Peyer's patch (tissue), 4 donors: ENCODE measurements around the gene CELF4. TPM values are rescaled to one million over a fixed set of nuclear protein-coding genes. Genes with fewer than 3 reads are reported as not detected.

Source experiments
- DNase-seq, 3 donors: peaks; one replicate each; pipeline ENCODE4 v3.0.0-alpha.2; 2017 to 2019
- H3K27ac ChIP-seq, 4 donors: fragments of 200-600 bp; sonication (generic); one replicate each; pipeline ENCODE4 v1.5.1; 2016 to 2019
- H3K27me3 ChIP-seq, 2 donors: fragments of 200-600 bp; sonication (generic); one replicate each; pipeline ENCODE4 v1.5.1; 2019
- H3K36me3 ChIP-seq, 3 donors: fragments of 200-600 bp; sonication (generic); one replicate each; pipeline ENCODE4 v1.5.1; 2016 to 2019
- H3K4me1 ChIP-seq, 4 donors: fragments of 200-600 bp; sonication (generic); one replicate each; pipeline ENCODE4 v1.5.1; 2016 to 2019
- H3K4me3 ChIP-seq, 4 donors: fragments of 200-600 bp; sonication (generic); 1 replicate in 3 of 4; 2 replicates in 1 of 4; pipeline ENCODE4 v1.5.1; 2016 to 2019; ENCODE audit warnings: mild to moderate bottlenecking in 1 of 4
- H3K9me3 ChIP-seq, 4 donors: fragments of 200-600 bp; sonication (generic); one replicate each; pipeline ENCODE4 v1.5.1; 2016 to 2019; ENCODE audit warnings: mild to moderate bottlenecking in 1 of 4
- POLR2A ChIP-seq, 2 donors: fragments of 450-650 bp; IDR thresholded peaks; one replicate each; pipeline ENCODE4 v1.5.1; 2017; ENCODE audit warnings: antibody characterized with exemption in 2 of 2, mild to moderate bottlenecking in 2 of 2, moderate library complexity in 2 of 2
- total RNA-seq, 4 donors: library from RNA; depleted of rRNA; stranded (reverse); fragments of >200 nt; gene quantifications; one replicate each; pipeline ENCODE4 v1.1.0, GENCODE V29; 2016
- TF ChIP-seq, protein P1 (sequence below), 6 experiments: fragments of 450-650 bp in 4 of 6; fragments of 200-600 bp in 2 of 6; sonication (generic) in 1 of 6; IDR thresholded peaks; one replicate each; pipeline ENCODE4 v1.5.1; 2017 to 2019; ENCODE audit warnings: antibody characterized with exemption in 6 of 6, mild to moderate bottlenecking in 3 of 6, moderate library complexity in 1 of 6

CELF4 gene
- total RNA-seq, 4 donors from 2014 or later: 0.35 to 4.8 TPM; not detected in 2

DNA sequence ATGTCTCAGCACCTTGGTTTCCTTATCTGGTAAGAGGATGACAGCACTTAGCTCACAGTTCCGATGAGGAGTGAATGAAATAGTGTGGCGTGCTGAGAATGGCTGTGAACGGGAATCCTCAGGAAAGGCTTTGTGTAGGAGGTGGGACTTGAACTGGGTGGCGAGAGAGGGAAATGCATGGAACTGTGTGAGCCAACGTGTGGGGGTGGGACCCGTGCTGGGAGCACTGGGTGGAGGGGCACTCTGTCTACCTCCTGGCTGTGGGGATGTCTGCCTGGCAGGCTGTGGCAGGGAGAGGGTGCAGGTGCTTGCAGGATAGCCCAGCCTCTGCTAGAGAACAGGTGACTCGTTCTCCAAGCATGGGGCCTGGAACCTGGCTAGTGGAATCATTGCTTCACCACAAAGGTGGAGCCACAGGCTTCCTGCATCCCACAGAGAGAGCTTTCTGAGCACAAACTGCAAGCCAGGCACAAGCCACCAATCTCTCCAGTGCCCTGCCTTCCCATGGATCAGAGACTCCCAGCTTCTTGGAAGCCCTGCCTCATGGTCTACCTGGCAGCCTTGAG is 145.2 kb downstream of the CELF4 start:
- Histone ChIP-seq H3K4me1 (no peaks in the 10 kb centered on the region), H3K9me3 (no peaks in the 10 kb centered on the region), H3K27ac (no peak overlapping the region), H3K36me3 (no peaks in the 10 kb centered on the region), H3K4me3 (no peak overlapping the region), H3K27me3 (no peaks in the 10 kb centered on the region)
- no peak for TF ChIP-seq POLR2A (IDR thresholded peaks at IDR 0.05)
- TF ChIP-seq, protein P1, sequence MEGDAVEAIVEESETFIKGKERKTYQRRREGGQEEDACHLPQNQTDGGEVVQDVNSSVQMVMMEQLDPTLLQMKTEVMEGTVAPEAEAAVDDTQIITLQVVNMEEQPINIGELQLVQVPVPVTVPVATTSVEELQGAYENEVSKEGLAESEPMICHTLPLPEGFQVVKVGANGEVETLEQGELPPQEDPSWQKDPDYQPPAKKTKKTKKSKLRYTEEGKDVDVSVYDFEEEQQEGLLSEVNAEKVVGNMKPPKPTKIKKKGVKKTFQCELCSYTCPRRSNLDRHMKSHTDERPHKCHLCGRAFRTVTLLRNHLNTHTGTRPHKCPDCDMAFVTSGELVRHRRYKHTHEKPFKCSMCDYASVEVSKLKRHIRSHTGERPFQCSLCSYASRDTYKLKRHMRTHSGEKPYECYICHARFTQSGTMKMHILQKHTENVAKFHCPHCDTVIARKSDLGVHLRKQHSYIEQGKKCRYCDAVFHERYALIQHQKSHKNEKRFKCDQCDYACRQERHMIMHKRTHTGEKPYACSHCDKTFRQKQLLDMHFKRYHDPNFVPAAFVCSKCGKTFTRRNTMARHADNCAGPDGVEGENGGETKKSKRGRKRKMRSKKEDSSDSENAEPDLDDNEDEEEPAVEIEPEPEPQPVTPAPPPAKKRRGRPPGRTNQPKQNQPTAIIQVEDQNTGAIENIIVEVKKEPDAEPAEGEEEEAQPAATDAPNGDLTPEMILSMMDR (IDR thresholded peaks at IDR 0.05): no peak
- DNase-seq: no peak

DNA sequence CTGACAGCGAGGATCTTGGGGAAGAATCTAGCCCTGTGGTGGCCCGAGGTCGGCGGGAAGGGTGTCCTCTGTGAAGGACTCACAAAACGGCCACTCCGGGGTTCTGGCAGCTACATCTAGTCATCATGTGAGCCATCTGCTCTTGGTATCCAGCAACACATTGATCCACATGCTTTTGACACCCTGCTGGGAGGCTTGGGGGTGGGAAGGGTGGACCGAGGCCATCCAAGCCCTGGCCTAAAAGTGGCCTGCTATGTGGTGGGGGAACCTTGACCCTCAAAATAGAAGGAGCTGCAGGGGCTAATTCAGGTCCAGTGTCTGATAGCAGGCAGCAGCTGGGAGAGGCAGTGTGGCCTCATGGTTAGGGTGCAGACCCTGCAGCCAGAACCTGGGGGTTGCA is 145.7 kb downstream of the CELF4 start:
- Histone ChIP-seq H3K27ac (no peak overlapping the region), H3K4me3 (no peak overlapping the region), H3K4me1 (no peaks in the 10 kb centered on the region), H3K36me3 (no peaks in the 10 kb centered on the region), H3K9me3 (no peaks in the 10 kb centered on the region), H3K27me3 (no peaks in the 10 kb centered on the region)
- no peak for TF ChIP-seq POLR2A (IDR thresholded peaks at IDR 0.05)
- TF ChIP-seq, protein P1 (IDR thresholded peaks at IDR 0.05): no peak
- DNase-seq: no peak

DNA sequence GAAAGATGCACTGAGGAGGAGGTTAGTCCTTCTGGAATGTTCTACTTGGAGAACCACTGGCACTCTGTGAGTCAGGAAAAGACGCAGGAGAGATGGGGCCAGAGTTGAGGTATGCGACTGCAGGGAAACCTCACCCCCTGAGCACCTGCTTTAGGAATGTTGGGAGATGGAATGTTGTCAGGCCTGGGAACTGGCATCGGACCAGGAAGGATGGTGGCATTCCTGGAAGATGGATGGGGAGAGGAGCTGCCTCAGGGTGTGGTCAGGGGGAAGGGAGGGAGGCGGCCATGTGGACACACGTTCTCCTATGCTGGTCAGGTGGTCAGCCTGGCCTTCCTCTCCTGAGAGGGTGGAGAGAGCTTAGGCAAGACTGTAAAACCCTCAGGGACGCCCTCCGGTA is 146.3 kb downstream of the CELF4 start:
- H3K27me3 ChIP-seq: no peaks in the 10 kb centered on the region
- no peak overlapping the region for H3K4me3 ChIP-seq
- TF ChIP-seq, protein P1 (IDR thresholded peaks at IDR 0.05): no peak
- TF ChIP-seq POLR2A (IDR thresholded peaks at IDR 0.05): no peak
- no peaks in the 10 kb centered on the region for H3K9me3 ChIP-seq
- DNase-seq: no peak
- H3K4me1 ChIP-seq: no peaks in the 10 kb centered on the region
- H3K36me3 ChIP-seq: no peaks in the 10 kb centered on the region
- H3K27ac ChIP-seq: no peak overlapping the region

DNA sequence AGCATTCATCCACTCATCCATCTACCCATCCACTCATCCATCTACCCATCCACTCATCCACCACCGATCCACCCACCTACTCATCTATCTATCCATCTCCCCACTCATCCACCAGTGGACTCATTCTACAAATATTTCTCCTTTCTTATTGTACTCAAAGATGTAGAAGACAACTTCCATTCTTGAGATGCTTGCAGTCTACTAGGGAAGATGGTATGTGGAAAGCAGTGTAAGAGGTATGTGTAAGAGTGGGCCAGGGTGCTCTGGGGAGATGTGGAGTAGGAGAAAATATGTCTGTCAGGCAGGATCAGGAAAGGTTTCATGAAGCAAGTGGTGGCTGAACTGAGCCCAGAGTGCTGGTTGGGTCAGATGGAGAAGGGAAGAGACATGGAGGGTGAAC is 150.8 kb downstream of the CELF4 start:
- Histone ChIP-seq H3K4me1 (no peaks in the 10 kb centered on the region), H3K36me3 (no peaks in the 10 kb centered on the region), H3K27me3 (no peaks in the 10 kb centered on the region), H3K4me3 (no peak overlapping the region), H3K9me3 (no peaks in the 10 kb centered on the region), H3K27ac (no peak overlapping the region)
- TF ChIP-seq POLR2A (IDR thresholded peaks at IDR 0.05): no peak
- TF ChIP-seq, protein P1 (IDR thresholded peaks at IDR 0.05): no peak
- DNase-seq: no peak

DNA sequence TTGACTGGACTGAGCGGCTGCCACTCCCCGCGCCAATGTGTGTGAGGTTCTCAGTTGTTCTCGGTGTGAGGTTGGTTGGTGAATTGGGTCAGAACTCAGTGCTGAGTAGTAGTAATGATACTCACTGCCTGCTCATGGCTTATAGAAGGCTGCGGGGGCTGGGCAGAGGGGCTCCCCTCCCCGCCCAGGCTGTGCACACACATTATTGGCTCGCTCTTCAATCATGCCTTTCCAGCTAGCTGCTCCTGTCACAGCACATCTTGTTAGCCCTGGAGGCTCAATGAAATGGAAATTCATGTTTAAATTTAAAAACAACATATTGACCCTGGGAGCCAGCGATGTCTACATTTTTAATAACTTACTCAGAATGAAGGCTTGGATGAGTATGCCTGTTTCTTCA is 152.8 kb downstream of the CELF4 start:
- Histone ChIP-seq H3K27ac (no peak overlapping the region), H3K4me1 (no peaks in the 10 kb centered on the region), H3K9me3 (no peaks in the 10 kb centered on the region), H3K27me3 (no peaks in the 10 kb centered on the region), H3K36me3 (no peaks in the 10 kb centered on the region), H3K4me3 (no peak overlapping the region)
- DNase-seq: no peak
- no peak for TF ChIP-seq POLR2A (IDR thresholded peaks at IDR 0.05)
- TF ChIP-seq, protein P1 (IDR thresholded peaks at IDR 0.05): no peak

DNA sequence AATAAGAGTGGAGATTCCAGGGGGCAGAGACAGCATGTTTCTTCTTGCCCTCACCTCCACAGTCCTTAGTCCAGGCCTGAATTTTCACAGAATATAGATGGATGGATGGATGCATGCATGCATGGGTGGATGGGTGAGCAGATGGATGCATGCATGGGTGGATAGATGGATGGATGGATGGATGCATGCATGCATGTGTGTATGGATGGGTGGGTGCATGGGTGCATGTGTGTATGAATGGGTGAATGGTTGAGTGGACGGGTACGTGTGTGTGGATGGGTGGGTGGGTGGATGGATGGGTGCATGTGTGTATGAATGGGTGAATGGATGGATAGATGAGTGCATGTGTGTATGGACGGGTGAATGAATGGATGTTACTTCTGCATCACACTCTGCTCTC is 153.3 kb downstream of the CELF4 start:
- H3K27ac ChIP-seq: no peak overlapping the region
- H3K36me3 ChIP-seq: no peaks in the 10 kb centered on the region
- no peak overlapping the region for H3K4me3 ChIP-seq
- H3K27me3 ChIP-seq: no peaks in the 10 kb centered on the region
- DNase-seq: no peak
- H3K9me3 ChIP-seq: no peaks in the 10 kb centered on the region
- H3K4me1 ChIP-seq: no peaks in the 10 kb centered on the region
- TF ChIP-seq, protein P1 (IDR thresholded peaks at IDR 0.05): no peak
- no peak for TF ChIP-seq POLR2A (IDR thresholded peaks at IDR 0.05)
